Mammary microvascular endothelial cell (primary cell): ENCODE data around the gene NNMT. TPM values are rescaled to one million over a fixed set of nuclear protein-coding genes. Genes with fewer than 3 reads are reported as not detected.

Experiments
- total RNA-seq: library from RNA; depleted of rRNA; stranded (reverse); fragments of >200 nt; gene quantifications from 2 replicates; pipeline ENCODE4 v1.2.3, GENCODE V29; 2015

The NNMT gene
- total RNA-seq: 121 and 168 TPM in 2 replicates

GRCh38 chr11:114295676-114296604 lies at the start of gene NNMT:
TSS of gene NNMT (plus strand) at chr11:114296399. CDS start at chr11:114296557, 158 bp downstream.

Other genes starting within 250 kb of the NNMT start
- 6.9 and 9.3 TPM in 2 replicates for gene ZBTB16, start 236.7 kb upstream of the NNMT start, total RNA-seq
- 2.6 and 2.7 TPM in 2 replicates for gene C11orf71, start 104.1 kb downstream of the NNMT start, total RNA-seq
- 16.4 and 20.5 TPM in 2 replicates for gene RBM7, start 104.3 kb downstream of the NNMT start, total RNA-seq
- gene REXO2, start 143.1 kb downstream of the NNMT start, total RNA-seq: 150 and 193 TPM in 2 replicates